ENCODE results near the gene NDUFC1.
"Not testable (repeated sequence)": the region's sequence is repeated elsewhere in the genome, so short reads cannot be mapped to it uniquely, and the experiment has no call there.

The NDUFC1 gene

DNA sequence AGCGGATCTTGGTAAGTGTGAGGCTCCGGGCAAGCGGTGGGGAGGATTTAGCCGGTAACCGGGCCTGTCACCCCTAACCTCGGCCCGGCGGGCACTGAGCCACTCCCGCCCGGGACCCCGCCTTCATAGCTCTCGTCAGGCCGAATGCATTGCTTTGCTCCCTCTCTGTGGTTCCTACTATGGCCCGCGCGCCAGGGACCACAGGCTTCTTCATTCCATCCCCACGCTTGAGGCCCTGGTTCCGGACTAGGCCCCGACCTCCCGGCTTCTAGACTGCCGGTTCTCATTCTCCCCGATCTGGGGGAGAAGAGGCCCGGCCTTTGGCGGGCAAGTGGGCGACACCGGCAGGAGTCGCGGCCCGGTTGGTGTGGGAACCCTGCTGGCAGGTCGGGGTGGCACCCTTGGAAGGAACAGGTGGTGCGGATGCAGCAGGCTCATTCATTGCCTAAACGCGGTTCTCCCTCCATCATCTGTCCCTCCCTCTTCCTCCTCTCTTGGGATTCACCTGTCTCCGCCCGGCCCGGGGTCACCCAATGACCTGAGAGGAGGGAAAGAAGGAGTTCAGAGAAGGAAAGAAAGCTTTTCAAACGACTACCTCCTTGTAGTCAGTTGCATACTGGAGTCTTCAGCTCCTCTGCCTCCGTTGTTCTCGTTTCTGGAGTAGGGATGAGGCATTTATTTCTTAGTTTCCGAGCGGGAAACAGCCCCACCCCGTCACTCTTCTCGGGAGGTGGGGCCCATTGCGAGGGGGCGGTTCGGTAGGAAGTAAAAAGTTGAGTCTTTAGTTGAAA, at the start of gene NDUFC1:
Gene NDUFC1, minus strand, starts transcription at position 657 of the 791 bp plus-strand sequence. CDS start 6,679 bp downstream, outside the sequence.
- peak within 1 kb of the TSS; percentile 87 for H3K27ac ChIP-seq
- DNase-seq (ENCODE audit: low read depth, low spot score): no peak

DNA sequence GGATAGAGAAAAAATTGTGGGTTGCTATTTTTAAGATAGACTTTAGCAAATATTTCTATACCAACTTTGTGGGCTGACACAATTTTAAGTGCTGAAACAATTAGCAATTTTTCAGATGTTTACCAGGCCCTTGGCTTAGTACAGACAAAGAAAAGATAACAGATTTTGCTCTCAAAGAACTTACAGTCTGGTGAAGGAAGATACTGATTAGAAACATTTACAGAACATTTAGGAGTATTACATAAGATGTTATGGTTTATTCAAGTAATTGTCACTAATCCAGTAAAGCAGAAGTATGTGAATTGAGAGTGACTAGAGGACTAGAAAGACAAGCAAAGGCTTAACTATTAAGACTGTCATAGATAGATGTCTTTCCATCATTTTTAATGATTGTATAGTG, 35.3 kb upstream of the NDUFC1 start:
- H3K27ac ChIP-seq: no peak overlapping the region
- DNase-seq (ENCODE audit: low read depth, low spot score): no peak

DNA sequence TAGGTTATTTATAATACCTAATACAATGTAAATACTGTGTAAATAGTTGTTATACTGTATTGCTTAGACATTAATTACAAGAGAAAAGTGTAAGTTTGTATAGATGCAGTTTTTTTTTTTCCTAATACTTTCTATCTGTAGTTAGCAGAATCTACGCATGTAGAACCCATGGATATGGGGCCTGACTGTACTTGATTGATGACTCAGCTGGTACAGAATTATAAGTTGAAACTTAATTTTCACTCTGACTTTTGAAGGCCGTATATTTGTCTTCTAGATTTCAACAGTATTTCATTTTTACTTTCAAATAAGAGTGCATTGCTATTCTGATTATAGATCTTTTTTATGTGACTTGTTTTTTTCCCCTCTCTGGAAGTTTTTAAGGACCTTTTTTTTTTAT, 30.8 kb upstream of the NDUFC1 start:
- no peak overlapping the region for H3K27ac ChIP-seq
- DNase-seq (ENCODE audit: low read depth, low spot score): no peak

DNA sequence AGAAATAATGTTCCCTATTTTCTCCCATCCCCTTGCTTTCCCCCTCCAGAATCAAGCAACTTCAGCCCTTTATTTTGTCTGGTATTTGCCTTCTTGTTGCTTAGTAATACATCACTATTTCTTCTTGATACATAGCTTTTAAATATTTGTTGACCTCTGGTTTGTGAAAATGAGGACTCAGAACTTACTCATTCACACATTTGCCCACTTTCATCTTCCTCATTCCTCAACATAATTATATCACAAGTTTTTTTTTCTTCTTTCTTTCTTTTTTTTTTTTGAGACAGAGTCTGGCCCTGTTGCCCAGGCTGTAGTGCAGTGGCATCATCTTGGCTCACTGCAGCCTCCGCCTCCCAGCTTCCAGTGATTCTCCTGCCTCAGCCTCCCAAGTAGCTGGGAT, 28.9 kb upstream of the NDUFC1 start:
- peak; percentile 0 for DNase-seq (ENCODE audit: low read depth, low spot score)
- no peak overlapping the region for H3K27ac ChIP-seq

DNA sequence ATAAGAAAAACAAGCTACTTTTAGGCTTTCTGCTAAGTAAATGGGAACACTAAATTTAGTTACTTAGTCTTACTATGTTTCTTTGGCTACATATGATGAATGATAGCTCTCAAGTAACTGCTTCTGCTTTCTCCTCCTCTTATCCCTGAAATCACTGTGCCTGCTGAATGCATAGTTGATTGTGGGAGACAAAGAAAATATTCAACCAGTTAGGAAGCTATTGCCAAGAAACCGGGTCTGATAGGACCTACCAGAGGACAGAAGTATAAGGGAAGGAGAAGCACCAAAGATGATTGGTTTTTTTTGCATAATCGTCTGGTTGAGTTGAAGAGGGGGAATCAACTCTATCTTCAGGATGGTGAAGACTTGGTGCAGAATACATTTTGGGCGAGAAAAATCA, 28.0 kb upstream of the NDUFC1 start:
- DNase-seq (ENCODE audit: low read depth, low spot score): no peak
- H3K27ac ChIP-seq: no peak overlapping the region

DNA sequence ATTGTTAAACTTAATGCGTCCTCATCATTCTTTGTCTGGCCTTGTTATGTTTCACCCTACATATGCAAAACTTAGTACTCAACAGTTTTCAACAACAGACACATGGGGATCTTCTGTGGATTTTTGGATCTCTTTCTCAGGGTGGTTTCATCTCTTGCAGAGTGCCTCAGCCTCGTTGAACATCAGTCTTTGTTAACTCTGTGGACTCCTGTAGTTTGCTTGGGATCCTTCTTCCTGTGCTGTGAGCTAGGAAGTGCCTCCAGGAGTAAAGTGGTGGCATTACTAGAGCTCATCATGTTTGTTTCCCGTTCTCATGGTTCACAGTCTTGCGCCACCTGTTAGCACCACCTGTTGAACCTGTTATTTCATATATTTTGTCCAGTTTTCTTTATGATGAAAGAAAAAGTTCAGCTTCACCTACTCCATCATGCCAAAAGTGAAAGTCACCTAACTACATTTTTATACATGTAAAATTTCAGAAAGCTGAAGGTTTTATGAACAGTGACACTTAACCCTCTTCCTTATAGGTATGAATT, 27.5 kb upstream of the NDUFC1 start:
- H3K27ac ChIP-seq: no peak overlapping the region
- no peak for DNase-seq (ENCODE audit: low read depth, low spot score)

DNA sequence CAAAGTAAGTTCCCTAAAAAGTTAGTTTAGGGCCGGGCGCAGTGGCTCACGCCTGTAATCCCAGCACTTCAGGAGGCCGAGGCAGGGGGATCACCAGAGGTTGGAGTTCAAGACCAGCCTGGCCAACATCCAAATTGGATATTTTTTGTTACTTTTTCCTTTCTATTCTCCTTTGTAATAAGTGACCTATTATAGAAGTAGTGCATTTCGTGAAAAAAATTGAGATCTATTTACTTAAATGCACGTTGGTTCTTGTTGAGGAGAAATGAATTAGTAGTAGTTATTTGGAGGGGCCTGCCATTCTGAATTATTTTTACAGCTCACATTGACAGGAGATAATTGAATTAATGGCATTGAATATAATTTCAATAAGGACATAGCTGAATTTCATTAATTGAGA, 22.3 kb upstream of the NDUFC1 start:
- no peak overlapping the region for H3K27ac ChIP-seq
- no peak for DNase-seq (ENCODE audit: low read depth, low spot score)

DNA sequence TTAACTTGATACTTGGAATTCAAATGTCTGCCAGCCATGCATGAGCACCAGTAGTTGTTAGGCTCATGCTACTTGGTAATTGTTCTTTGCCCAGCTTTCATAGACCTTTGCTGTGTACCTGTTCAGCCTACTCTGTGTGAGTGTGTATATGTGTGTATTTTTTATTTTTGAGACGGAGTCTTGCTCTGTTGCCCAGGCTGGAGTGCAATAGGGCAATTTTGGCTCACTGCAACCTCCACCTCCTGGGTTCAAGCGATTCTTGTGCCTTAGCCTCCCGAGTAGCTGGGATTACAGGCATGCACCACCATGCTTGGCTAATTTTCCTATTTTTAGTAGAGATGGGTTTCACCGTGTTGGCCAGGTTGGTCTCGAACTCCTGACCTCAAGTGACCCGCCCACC, 20.3 kb upstream of the NDUFC1 start:
- H3K27ac ChIP-seq; DNase-seq (ENCODE audit: low read depth, low spot score): not testable (repeated sequence)

DNA sequence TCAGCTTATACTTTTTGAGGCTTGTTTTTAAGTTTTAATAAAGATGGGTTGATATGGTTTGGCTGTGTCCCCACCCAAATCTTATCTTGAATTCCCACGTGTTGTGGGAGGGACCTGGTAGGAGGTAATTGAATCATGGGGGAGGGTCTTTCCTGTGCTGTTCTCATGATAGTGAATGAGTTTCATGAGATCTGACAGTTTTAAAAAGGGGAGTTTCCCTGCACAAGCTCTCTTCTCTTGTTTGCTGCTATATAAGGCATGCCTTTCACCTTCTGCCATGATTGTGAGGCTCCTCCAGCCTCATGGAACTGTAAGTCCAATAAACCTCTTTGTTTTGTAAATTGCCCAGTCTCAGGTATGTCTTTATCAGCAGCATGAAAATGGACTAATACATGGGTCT, 19.8 kb upstream of the NDUFC1 start:
- not testable (repeated sequence) for H3K27ac ChIP-seq; DNase-seq (ENCODE audit: low read depth, low spot score)

DNA sequence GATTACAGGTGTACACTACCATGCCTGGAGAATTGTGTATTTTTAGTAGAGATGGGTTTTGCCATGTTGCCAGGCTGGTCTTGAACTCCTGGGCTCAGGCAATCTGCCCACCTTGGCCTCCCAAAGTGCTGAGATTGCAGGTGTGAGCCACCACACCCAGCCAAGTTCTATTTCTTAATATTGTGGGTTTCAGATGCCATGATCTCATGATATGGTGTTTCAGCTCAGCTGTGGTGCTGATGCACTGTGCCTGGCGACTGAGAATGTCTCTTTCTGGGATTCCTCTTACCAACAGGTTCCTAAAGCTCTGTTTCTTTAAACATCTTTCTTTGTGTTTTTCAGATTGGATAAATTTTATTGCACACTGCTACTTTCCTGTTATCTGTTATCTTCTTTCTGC, 17.3 kb upstream of the NDUFC1 start:
- DNase-seq (ENCODE audit: low read depth, low spot score): no peak
- no peak overlapping the region for H3K27ac ChIP-seq

DNA sequence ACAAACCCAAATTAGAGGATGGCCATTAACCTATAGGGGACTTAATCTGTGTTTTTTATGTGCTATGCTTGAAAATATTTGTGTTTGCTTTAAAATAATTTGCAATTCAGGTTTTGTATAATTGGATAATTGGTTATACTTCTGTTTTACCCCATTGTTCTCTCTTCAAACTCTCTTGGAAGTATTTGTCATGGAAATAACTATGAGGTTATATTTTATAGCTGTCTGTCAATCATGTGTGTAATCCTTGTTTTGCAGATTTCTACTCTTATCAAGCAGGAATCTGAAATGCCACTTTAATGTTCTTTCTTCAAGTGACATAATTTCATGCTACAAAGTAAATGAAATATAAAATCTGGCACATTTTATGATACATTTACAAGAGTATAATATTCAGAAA, 15.4 kb upstream of the NDUFC1 start:
- DNase-seq (ENCODE audit: low read depth, low spot score): no peak
- no peak overlapping the region for H3K27ac ChIP-seq

DNA sequence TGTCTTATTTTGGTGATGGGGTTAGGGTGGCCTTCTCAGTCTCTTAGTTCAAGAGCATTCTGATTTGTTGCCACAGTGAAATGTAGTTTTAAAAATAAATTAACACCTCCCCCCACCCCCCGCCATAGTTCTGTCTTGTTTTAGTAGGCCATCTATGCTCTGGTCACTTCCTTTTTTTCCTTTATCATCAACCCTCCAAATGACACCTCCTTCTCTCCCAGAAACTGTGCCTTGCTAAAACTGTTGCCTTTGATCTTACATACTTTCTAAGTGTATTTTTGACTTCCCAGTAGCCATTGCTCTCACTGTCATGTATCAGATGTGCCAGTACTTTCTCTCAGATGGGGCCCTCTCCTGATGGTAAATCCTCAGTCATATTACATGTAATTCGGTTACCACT, 14.5 kb upstream of the NDUFC1 start:
- no peak overlapping the region for H3K27ac ChIP-seq
- no peak for DNase-seq (ENCODE audit: low read depth, low spot score)

DNA sequence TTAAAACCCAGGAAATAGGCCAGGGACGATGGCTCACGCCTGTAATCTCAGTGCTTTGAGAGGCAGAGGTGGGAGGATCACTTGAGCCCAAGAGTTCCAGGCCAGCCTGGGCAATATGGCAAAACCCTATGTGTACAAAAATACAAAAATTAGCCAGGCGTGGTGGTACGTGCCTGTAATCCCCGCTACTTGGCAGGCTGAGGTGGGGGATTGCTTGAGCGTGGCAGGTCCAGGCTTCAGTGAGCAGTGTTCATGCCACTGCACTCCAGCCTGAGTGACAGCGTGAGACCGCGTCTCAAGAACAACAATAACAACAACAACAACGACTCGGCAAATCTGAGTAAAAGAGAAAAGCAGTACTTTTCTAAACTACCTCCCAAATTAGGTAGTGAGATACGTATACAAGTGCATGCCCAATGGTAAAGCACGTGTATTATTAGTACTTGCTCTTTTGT, 13.0 kb upstream of the NDUFC1 start:
- no peak for DNase-seq (ENCODE audit: low read depth, low spot score)
- H3K27ac ChIP-seq: no peak overlapping the region

DNA sequence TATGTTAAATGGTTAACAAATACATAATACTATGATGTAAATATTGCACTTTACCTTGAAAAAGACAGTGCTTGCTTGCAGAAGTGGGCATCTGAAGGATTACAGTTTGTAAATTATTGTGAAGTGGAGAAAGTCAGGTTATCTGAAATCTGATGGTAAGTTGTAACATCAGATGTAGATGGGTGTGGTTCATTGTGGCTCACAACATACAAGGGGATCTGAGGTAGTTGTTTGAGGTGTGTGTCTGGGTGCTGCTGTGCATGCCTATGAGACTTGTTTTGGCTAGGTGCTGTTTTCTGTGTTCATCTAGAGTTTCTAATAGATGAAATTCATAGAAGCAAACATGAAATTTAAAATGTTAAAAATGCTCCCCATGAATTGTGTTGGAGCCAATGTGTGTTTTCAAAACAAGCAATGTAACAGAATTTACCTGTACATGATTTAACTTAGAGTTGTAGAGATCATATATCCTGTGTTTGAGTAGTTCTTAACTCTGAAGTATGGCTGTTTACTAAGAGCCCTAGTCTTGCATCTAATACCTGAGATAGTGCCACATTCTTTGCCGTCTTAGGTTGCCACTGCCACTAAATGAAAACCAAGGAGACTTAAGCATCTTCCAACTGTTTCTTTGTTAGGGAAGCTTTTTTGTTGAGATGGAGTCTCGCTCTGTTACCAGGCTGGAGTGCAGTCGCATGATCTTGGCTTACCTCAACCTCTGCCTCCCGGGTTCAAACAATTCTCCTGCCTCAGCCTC, 11.9 kb upstream of the NDUFC1 start:
- no peak overlapping the region for H3K27ac ChIP-seq
- no peak for DNase-seq (ENCODE audit: low read depth, low spot score)

DNA sequence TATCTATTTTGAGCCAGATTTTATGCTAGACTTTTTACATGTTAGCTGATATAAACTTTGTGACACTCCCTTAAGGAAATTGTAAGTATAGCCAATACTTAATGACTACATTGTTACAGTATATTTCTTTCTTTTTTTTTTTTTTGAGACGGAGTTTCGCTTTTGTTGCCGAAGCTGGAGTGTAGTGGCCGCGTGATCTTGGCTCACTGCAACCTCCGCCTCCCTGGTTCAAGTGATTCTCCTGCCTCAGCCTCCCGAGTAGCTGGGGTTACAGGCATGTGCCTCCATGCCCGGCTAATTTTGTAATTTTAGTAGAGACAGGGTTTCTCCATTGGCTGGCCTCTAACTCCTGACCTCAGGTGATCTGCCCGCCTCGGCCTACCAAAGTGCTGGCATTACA, 11.1 kb upstream of the NDUFC1 start:
- DNase-seq (ENCODE audit: low read depth, low spot score); H3K27ac ChIP-seq: not testable (repeated sequence)

DNA sequence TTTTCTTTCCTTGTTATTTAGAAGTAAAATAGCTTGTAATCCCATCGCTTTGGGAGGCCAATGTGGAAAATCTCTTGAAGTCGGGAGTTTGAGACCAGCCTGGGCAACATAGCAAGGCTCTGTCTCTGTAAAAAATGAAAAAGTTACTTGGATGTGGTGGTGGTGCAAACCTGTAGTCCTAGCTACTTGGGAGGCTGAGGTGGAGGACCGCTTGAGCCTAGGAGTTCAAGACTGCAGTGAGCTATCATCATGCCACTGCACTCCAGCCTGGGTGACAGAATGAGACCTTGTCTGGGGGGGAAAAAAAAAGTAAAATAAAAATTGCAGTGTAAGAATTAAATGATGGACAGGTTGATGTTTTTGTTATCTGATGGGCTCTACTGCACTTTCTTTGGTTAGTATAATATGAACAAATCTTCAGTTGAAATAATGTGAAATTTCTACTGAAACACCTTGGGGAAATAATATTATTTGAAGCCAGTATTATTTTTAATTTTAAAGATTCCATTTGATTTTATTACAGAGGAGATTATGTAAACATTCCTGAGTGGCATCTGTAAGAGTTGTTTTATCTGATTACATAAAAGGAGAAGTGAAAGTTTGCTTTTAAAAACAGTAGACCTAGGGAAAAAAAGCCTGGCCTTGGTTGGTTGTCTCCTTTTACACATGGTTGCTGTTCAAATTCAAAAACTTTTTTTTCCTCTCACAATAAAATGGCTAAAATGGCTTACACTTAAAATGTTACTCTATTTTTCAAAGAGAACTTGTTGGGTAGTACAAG, 10.5 kb upstream of the NDUFC1 start:
- DNase-seq (ENCODE audit: low read depth, low spot score): no peak
- H3K27ac ChIP-seq: no peak overlapping the region

DNA sequence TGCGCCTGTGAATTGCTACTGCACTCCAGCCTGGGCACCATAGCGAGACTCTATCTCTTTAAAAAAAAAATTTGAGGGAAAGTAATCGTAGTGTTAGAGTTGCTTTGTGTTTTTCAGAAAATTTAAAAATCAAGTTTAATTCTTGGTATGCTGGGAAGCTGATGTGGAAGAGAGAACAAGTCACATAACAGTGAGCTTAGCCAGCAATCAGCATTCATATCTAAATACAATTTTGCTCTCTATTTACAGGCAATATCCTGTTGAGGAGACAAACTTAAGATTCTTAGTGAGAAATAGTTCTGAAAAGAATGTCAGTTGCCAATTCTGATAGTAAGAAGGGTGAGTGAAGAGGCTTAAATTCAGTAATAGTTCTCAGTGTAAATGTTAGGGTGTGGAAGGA, 9.6 kb upstream of the NDUFC1 start:
- H3K27ac ChIP-seq: no peak overlapping the region

DNA sequence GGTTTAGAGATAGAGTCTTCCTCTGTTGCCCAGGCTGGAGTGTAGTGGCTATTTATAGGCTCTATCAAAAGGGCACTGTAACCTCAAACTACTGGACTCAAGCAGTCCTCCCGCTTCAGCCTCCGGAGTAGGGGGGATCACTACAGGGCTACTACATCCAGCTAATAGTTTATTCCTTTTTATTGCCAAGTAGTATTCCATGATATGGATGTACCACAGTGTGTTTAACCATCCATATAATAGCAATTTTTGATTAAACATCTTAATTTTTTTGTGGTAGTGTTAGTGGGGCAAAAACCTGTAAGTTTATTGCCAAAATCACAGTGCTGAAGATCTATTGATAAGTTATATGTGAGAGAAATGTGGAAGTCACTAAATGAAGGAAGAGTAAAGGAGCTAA, 2.6 kb upstream of the NDUFC1 start:
- H3K27ac ChIP-seq: no peak overlapping the region
- no peak for DNase-seq (ENCODE audit: low read depth, low spot score)

More for the DNA sequence above, 9.6 kb upstream of the NDUFC1 start:
- no peak for DNase-seq (ENCODE audit: low read depth, low spot score)

DNA sequence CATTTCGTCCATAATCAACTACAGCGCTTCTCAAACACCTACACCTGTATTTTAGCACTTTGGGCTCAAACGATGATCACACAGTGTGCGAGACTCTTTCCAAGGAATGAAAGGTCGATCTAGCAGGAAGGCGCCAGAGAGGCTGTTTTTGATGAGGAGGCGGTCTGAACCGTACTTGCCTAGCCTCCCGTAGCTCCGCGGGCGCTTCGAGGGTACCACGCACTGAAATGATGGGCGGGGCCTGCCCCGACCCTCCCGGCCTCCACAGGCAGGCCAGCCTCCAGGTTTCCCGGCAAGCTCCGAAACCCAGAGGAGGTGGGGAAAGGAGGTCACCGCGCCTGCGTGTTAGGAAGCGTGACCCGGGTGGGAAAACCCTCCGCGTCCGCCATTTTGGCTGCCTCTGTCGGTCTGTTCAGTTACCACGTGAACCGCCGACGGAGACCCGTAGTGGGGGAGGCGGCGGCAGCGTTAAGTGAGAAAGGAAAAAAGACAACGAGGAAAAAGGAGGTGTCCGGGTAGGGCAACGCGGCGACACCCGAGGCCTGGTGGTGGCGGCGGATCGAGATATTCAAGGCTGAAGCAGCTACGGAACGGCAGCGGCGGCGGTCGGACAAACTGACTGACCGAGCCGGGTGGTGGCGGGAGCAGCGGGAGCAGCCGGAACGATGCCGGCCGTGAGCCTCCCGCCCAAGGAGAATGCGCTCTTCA, 1.0 kb downstream of the NDUFC1 start, which contains the start of gene NAA15:
Gene NAA15, plus strand, starts transcription at position 393 of the 708 bp plus-strand sequence. Its CDS starts 273 bp downstream, at position 666.
- H3K27ac ChIP-seq: peak within 1 kb of the TSS; percentile 87

More for the DNA sequence above, 1.0 kb downstream of the NDUFC1 start, which contains the start of gene NAA15:
- peak; percentile 88 for DNase-seq (ENCODE audit: low read depth, low spot score)
